IMR-90 (cell line): ENCODE results near the gene LIPG. TPM values are rescaled to one million over a fixed set of nuclear protein-coding genes. Genes with fewer than 3 reads are reported as not detected.

Experiments
- ATAC-seq: fragments of 200-7000 bp; cut with Tn5 transposase; 2 replicates; pipeline ENCODE4 v1.9.1; 2020; ENCODE audit warnings: low read depth, mild to moderate bottlenecking, moderate library complexity
- BruUV-seq: library from RNA; stranded (reverse); fragments of 400-500 nt; replicated peaks from 2 replicates; lab custom pipeline; 2021; lab: Mats Ljungman, UMichigan
- CTCF ChIA-PET: fragments of 300-600 bp; formaldehyde crosslinking; extraction: SDS; loops from one replicate; lab custom pipeline; 2021; ENCODE audit warnings: antibody characterized with exemption; lab: Yijun Ruan, JAX
- POLR2A ChIA-PET: fragments of 300-600 bp; sonication (Branson Sonifier 250); formaldehyde crosslinking; loops from one replicate; lab custom pipeline; 2022; ENCODE audit warnings: antibody characterized with exemption; ENCODE audit not compliant: unreplicated experiment; lab: Charles Lee
- DNase-seq: peaks from one replicate; pipeline ENCODE4 v3.0.0; 2013
- H2AFZ ChIP-seq: replicated peaks from 2 replicates; pipeline ENCODE3; 2013; ENCODE audit warnings: low read length, mild to moderate bottlenecking; ENCODE audit not compliant: poor library complexity
- H2AK5ac ChIP-seq: 2 replicates; pipeline ENCODE4 v1.6.1; 2013; ENCODE audit warnings: low read depth, low read length, inconsistent platforms
- H2AK9ac ChIP-seq: replicated peaks from 2 replicates; pipeline ENCODE3; 2013; ENCODE audit warnings: mild to moderate bottlenecking, low read depth, low read length, moderate library complexity; ENCODE audit not compliant: poor library complexity
- H2BK120ac ChIP-seq: 2 replicates; pipeline ENCODE4 v1.6.1; 2013; ENCODE audit warnings: low read depth, low read length, inconsistent platforms
- H2BK15ac ChIP-seq: 3 replicates; pipeline ENCODE4 v1.6.1; 2013; ENCODE audit warnings: low read depth, low read length, inconsistent platforms
- H2BK20ac ChIP-seq: 2 replicates; pipeline ENCODE4 v1.6.1; 2013; ENCODE audit warnings: low read depth, mild to moderate bottlenecking, inconsistent platforms, low read length, moderate library complexity
- H2BK5ac ChIP-seq: 2 replicates; pipeline ENCODE4 v1.6.1; 2013; ENCODE audit warnings: mild to moderate bottlenecking, low read depth, low read length, inconsistent platforms; ENCODE audit not compliant: poor library complexity, severe bottlenecking
- H3K14ac ChIP-seq: replicated peaks from 2 replicates; pipeline ENCODE4 v1.6.1; 2013; ENCODE audit warnings: low read depth, low read length, inconsistent platforms
- H3K18ac ChIP-seq: 2 replicates; pipeline ENCODE4 v1.6.1; 2013; ENCODE audit warnings: low read depth, low read length, control low read depth
- H3K23ac ChIP-seq: 2 replicates; pipeline ENCODE4 v1.6.1; 2013; ENCODE audit warnings: low read depth, low read length, inconsistent platforms
- H3K27ac ChIP-seq: 2 replicates; pipeline ENCODE4 v1.5.1; 2013; ENCODE audit warnings: mild to moderate bottlenecking, control low read depth, low read length; ENCODE audit not compliant: insufficient read depth
- H3K27me3 ChIP-seq: 2 replicates; pipeline ENCODE4 v1.6.1; 2013; ENCODE audit warnings: low read length; ENCODE audit not compliant: control insufficient read depth, insufficient read depth
- H3K36me3 ChIP-seq: 2 replicates; pipeline ENCODE4 v1.6.1; 2013; ENCODE audit warnings: low read length, mixed read lengths; ENCODE audit not compliant: control insufficient read depth, insufficient read depth
- H3K4ac ChIP-seq: 2 replicates; pipeline ENCODE4 v1.6.1; 2013; ENCODE audit warnings: low read depth, low read length, inconsistent platforms
- H3K4me1 ChIP-seq: 2 replicates; pipeline ENCODE4 v1.6.1; 2013; ENCODE audit warnings: low read length, mixed read lengths; ENCODE audit not compliant: control insufficient read depth, insufficient read depth
- H3K4me2 ChIP-seq: 2 replicates; pipeline ENCODE4 v1.6.1; 2013; ENCODE audit warnings: low read depth, mild to moderate bottlenecking, control low read depth, low read length, moderate library complexity
- H3K4me3 ChIP-seq: 2 replicates; pipeline ENCODE4 v1.5.1; 2013; ENCODE audit warnings: low read depth, mild to moderate bottlenecking, control low read depth, low read length, moderate library complexity; ENCODE audit not compliant: insufficient read depth
- H3K56ac ChIP-seq: 2 replicates; pipeline ENCODE4 v1.6.1; 2013; ENCODE audit warnings: low read length, inconsistent platforms; ENCODE audit not compliant: insufficient read depth; ENCODE audit errors: extremely low read depth
- H3K79me1 ChIP-seq, 2 experiments: 2 replicates each; pipeline ENCODE4 v1.6.1; 2013; ENCODE audit warnings: low read length in 2 of 2, inconsistent platforms in 1 of 2, low read depth in 1 of 2
- H3K9ac ChIP-seq: 2 replicates; pipeline ENCODE4 v1.6.1; 2013; ENCODE audit warnings: low read depth, low read length, control low read depth
- H3K9me1 ChIP-seq: 2 replicates; pipeline ENCODE4 v1.6.1; 2013; ENCODE audit warnings: low read length, inconsistent platforms; ENCODE audit not compliant: insufficient read depth
- H3K9me3 ChIP-seq: 2 replicates; pipeline ENCODE4 v1.6.1; 2013; ENCODE audit warnings: low read length; ENCODE audit not compliant: control insufficient read depth, insufficient read depth
- H4K20me1 ChIP-seq: 2 replicates; pipeline ENCODE4 v1.6.1; 2013; ENCODE audit warnings: low read length, inconsistent platforms; ENCODE audit not compliant: insufficient read depth
- H4K5ac ChIP-seq: 2 replicates; pipeline ENCODE4 v1.6.1; 2013; ENCODE audit warnings: mild to moderate bottlenecking, low read depth, low read length, control low read depth
- H4K8ac ChIP-seq, 2 experiments: 2 replicates each; pipeline ENCODE4 v1.6.1; 2013; ENCODE audit warnings: low read depth in 2 of 2, low read length in 2 of 2, control low read depth in 1 of 2, inconsistent platforms in 1 of 2
- H4K91ac ChIP-seq: 2 replicates; pipeline ENCODE4 v1.6.1; 2013; ENCODE audit warnings: low read depth, low read length, inconsistent platforms; ENCODE audit not compliant: insufficient read depth
- BHLHE40 ChIP-seq: fragments of 150-350 bp; IDR thresholded peaks from 2 replicates; pipeline ENCODE4 v1.6.1; 2016; ENCODE audit warnings: mild to moderate bottlenecking, low read depth, low read length
- CEBPB ChIP-seq: IDR thresholded peaks from 2 replicates; pipeline ENCODE4 v1.6.1; 2012; ENCODE audit warnings: low read depth, low read length, improper control_type of control experiment
- FOS ChIP-seq: fragments of 150-350 bp; IDR thresholded peaks from 2 replicates; pipeline ENCODE4 v1.6.1; 2016; ENCODE audit warnings: low read depth, low read length
- MXI1 ChIP-seq: IDR thresholded peaks from 2 replicates; pipeline ENCODE4 v1.6.1; 2012; ENCODE audit warnings: low read depth, mild to moderate bottlenecking, low read length, moderate library complexity, borderline replicate concordance
- RCOR1 ChIP-seq: IDR thresholded peaks from 2 replicates; pipeline ENCODE4 v1.6.1; 2012; ENCODE audit warnings: mild to moderate bottlenecking, low read length, improper control_type of control experiment; ENCODE audit not compliant: insufficient replicate concordance
- WGBS, 2 experiments: methylation state at CpG; one replicate each; pipeline versions ENCODE4 v1.1.5 to v1.1.7; 2013; ENCODE audit warnings: missing lambda C conversion rate in 2 of 2; ENCODE audit not compliant: insufficient read length in 1 of 2; ENCODE audit errors: extremely low coverage in 2 of 2; 5-methylcytosine and 5-hydroxymethylcytosine counted together
- dilution Hi-C: fragments of 300-500 bp; cut with HindIII; formaldehyde crosslinking; loops from one replicate; pipeline ENCODE4 v1.14.3; 2018; ENCODE audit warnings: low sequenced_read_pairs; ENCODE audit not compliant: unreplicated experiment
- in situ Hi-C: fragments of 300-500 bp; cut with MboI; formaldehyde crosslinking; loops from 3 replicates; pipeline ENCODE4 v1.14.3; 2019; ENCODE audit warnings: low sequenced_read_pairs, inconsistent platforms, mixed read lengths
- intact Hi-C: fragments of 100-400 bp; cut with micrococcal nuclease; formaldehyde crosslinking; loops from 2 replicates; pipeline ENCODE4 v1.10.0; 2022
- polyA plus RNA-seq, 3 experiments: library from polyadenylated mRNA; depleted of rRNA; stranded (reverse); fragments of >200 nt; gene quantifications; 2 replicates each; pipeline ENCODE4 v1.2.3, GENCODE V29; 2012; ENCODE audit warnings: low replicate concordance in 1 of 3
- total RNA-seq: library from RNA; depleted of rRNA; stranded (reverse); fragments of >200 nt; gene quantifications from 2 replicates; pipeline ENCODE4 v1.2.3, GENCODE V29; 2012

The LIPG gene
- total and polyA plus RNA-seq, 2 of the 4 experiments (the other 2 are of a cell fraction): under 0.01 to 0.14 TPM

GRCh38 chr18:49596687-49597086, 34.8 kb downstream of the LIPG start:
- intact Hi-C loops (no loop called here), dilution Hi-C loops (no loop called here), in situ Hi-C loops (no loop called here)
- H3K4me3 ChIP-seq: no peak overlapping the region
- H3K9ac ChIP-seq: no peak overlapping the region
- H3K14ac ChIP-seq: no peak overlapping the region
- no peak overlapping the region for H4K5ac ChIP-seq
- no peak overlapping the region for H4K8ac ChIP-seq
- no peak overlapping the region for H3K56ac ChIP-seq
- H3K23ac ChIP-seq: no peak overlapping the region
- no peaks in the 10 kb centered on the region for H3K9me1 ChIP-seq
- POLR2A ChIA-PET: no interaction called here
- no peak overlapping the region for H2BK120ac ChIP-seq
- WGBS, 2 experiments: no CpG with 5 or more reads among the region's 3 CpGs
- H3K9me3 ChIP-seq: no peaks in the 10 kb centered on the region; the same call in 1 of the 2 replicates
- H2AK5ac ChIP-seq: no peak overlapping the region
- no peak overlapping the region for H3K18ac ChIP-seq
- H3K4ac ChIP-seq: no peak overlapping the region
- TF ChIP-seq RCOR1 (no peak), CEBPB (no peak), BHLHE40 (no peak), MXI1 (no peak), FOS (no peak)
- CTCF ChIA-PET: no interaction called here
- no peaks in the 10 kb centered on the region for H3K4me1 ChIP-seq
- ATAC-seq: no peak
- no peak overlapping the region for H2AK9ac ChIP-seq
- H3K79me1 ChIP-seq: no peaks in the 10 kb centered on the region
- no peaks in the 10 kb centered on the region for H4K20me1 ChIP-seq
- peaks cover 17% of the 10 kb centered on the region for H3K27me3 ChIP-seq
- H2BK15ac ChIP-seq: no peak overlapping the region
- BruUV-seq: no TSS peak
- H3K36me3 ChIP-seq: no peaks in the 10 kb centered on the region
- H2AFZ ChIP-seq: no peak overlapping the region
- no peak overlapping the region for H2BK5ac ChIP-seq
- H2BK20ac ChIP-seq: no peak overlapping the region
- no peak overlapping the region for H4K91ac ChIP-seq
- H3K27ac ChIP-seq: no peak overlapping the region
- no peak for DNase-seq
- H3K4me2 ChIP-seq: no peak overlapping the region
